ENCODE data around the gene SEPSECS.

The SEPSECS gene

DNA sequence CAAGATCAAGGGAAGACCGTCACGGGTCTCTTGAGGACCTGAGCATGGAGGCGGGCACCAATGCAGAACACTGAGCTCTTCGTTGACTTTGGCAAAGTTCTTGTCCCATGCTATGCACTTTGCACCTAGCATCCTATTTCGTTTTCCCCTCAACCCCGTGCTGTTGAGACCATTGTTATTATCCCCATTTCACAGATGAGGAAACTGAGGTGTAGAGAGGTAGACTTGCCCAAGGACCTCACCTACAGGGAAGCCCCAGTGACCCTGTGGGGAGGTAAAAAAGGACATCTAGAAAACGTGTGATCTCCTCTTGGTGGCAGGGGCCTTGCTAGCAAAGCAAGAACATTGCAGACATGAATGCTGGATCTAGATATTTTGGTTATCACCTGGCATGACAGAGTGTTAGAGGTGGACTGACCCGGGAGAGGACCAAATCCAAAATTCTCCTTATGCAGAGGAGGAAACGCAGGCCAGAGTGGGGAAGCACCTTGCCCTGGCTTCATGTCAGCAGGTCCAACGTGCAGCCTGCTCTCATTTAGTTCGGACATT, 48.5 kb downstream of the SEPSECS start:
- in situ Hi-C loops (cut with HindIII; ENCODE audit: low sequenced_read_pairs), result no loop called here

GRCh38 chr4:25110527-25111329, 49.5 kb downstream of the SEPSECS start:
- in situ Hi-C loops (cut with HindIII; ENCODE audit: low sequenced_read_pairs), result no loop called here

DNA sequence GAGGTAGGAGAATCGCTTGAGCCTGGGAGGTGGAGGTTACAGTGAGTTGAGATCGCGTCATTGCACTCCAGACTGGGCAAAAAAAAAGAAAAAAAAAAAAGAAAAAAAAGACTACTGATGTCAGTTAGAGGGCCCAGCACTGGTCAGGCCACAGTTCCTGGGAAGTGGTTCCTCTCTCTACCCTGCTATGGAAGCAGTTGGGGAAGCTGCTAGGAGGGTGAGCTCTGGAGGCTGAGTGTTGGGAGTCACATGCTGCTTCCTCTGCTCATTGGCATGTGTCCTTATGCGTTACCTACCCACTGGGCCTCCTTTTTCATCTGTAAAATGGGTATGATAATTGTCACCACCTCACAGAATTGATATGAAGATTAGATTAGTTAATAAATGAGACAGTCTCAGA, 50.7 kb downstream of the SEPSECS start:
- in situ Hi-C loops (cut with HindIII; ENCODE audit: low sequenced_read_pairs), result no loop called here

GRCh38 chr4:25108556-25108955, 51.7 kb downstream of the SEPSECS start:
- in situ Hi-C loops (cut with HindIII; ENCODE audit: low sequenced_read_pairs), result no loop called here

- in situ Hi-C loops (cut with HindIII; ENCODE audit: low sequenced_read_pairs), result no loop called here
Measured at GRCh38 chr4:25107827-25108516, 52.3 kb downstream of the SEPSECS start.

DNA sequence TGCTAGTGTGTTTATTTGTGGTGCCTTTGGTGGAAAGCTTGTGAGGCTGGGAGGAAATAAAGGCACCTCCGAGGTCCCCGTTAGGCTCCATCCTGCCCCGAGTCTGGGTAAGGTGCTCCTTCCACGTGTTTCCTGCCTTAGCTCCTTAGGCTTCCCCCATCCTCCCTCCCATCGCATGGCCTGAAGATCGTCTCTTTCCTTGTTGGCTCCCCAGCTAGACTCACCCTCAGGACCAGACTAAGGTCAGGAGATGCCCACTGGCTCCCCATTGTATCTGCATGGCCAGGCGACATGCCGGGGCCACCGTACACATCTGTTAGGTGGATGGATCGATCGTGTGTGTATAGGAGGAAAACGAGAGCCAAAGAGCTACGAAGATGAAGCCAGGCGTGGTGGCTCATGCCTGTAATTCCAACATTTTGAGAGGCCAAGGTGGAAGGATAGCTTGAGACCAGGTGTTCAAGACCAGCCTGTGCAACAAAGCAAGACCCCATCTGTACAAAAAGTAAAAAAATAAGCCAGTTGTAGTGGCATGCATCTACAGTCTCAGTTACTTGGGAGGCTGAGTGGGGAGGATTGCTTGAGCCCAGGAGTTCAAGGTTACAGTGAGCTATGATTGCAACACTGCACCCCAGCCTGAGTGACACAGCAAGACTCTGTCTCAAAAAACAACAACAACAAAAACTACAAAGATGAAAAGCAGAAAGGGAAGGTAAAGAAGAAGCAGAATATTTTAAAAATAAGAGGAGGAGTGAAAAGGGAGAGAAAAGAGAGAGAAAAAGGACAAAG, 53.7 kb downstream of the SEPSECS start:
- in situ Hi-C loops (cut with HindIII; ENCODE audit: low sequenced_read_pairs), result no loop called here

- in situ Hi-C loops (cut with HindIII; ENCODE audit: low sequenced_read_pairs), result no loop called here
Measured at GRCh38 chr4:25104591-25104990, 55.7 kb downstream of the SEPSECS start.

GRCh38 chr4:25103418-25103817, 56.8 kb downstream of the SEPSECS start:
- in situ Hi-C loops (cut with HindIII; ENCODE audit: low sequenced_read_pairs), result no loop called here

DNA sequence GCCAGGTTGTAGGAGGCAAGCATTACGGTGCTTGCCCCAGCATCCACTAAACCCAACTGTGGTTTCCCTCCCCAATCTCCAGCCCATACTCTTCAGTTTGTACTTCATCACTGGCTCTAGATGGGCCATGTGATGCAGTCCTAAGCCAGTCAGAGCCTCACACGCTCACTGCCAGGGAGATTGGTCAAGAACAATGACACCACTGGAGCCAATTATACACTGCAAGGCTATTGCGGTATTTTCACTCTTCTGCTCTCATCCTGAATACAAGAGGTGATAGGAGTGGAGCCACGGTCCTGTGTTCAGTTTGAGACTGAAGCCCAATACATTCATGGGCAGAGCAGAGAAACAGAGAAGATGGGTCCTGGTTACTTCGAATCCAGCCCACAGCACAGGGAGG, 58.4 kb downstream of the SEPSECS start:
- in situ Hi-C loops (cut with HindIII; ENCODE audit: low sequenced_read_pairs), result no loop called here

DNA sequence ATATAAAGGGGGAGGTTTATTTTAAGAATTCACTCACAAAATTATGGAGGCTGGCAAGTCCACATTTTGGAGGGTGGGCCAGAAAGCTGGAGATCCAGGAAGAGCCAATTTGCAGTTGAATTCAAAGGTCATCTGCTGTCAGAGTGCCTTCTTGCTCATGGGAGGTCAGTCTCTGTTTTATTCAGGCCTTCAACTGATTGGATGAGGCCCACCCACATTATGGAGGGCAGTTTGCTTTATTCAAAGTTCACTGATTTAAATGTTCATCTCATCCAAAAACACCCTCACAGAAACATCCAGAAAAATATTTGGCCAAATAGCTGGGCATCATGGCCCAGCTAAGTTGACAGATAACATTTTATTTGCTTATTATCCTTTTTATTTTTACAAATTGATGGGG, 59.5 kb downstream of the SEPSECS start:
- in situ Hi-C loops (cut with HindIII; ENCODE audit: low sequenced_read_pairs), result no loop called here

GRCh38 chr4:25100021-25100555, 60.2 kb downstream of the SEPSECS start:
- in situ Hi-C loops (cut with HindIII; ENCODE audit: low sequenced_read_pairs), result no loop called here

GRCh38 chr4:25098964-25099891, 61.0 kb downstream of the SEPSECS start:
- in situ Hi-C loops (cut with HindIII; ENCODE audit: low sequenced_read_pairs), result no loop called here

DNA sequence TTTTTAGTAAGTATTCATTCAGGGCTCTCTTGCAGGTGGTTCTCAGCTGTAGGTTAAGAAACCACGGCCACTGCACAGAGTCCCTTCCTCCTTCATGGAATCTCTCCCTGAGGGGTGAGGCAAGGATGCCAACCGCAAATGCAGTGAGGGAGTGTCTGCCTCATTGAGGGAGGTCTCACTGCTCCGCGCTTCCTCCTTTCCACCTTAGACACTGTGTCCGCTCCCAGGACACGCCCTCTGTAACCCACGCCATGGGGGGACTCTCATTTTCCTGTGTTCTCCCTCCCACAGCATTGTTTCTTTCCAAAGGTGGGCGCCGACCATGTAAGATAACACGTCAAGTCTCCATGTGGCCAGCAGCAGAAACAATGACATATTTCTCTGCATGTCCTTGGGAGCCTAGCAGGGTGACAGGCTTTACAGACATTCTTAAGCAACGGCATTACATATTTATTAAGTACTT, 63.2 kb downstream of the SEPSECS start:
- in situ Hi-C loops (cut with HindIII; ENCODE audit: low sequenced_read_pairs), result no loop called here

- in situ Hi-C loops (cut with HindIII; ENCODE audit: low sequenced_read_pairs), result no loop called here
Measured at GRCh38 chr4:25096251-25096980, 63.8 kb downstream of the SEPSECS start.

- in situ Hi-C loops (cut with HindIII; ENCODE audit: low sequenced_read_pairs), result no loop called here
Measured at GRCh38 chr4:25095837-25096236, 64.4 kb downstream of the SEPSECS start.

DNA sequence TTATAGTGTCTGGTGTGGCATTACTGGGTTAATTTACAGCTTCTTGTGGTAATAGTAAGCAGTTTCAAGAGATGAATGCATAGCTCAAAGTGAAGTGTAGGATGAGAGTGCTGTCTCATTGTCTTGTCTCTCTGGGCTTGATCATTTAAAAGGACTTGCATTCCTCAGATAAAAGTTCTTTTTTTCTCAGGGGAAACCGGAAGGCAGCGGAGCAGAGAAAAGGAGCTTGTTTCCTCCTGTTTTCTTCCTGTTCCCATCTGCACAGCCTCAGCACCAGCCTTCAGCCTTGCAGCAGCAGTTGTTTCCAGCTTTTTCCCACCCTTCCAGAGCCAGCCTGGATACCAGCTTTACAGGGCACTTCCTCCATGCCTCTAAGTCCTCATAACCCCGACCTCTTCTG, 68.1 kb downstream of the SEPSECS start:
- in situ Hi-C loops (cut with HindIII; ENCODE audit: low sequenced_read_pairs), result no loop called here

- in situ Hi-C loops (cut with HindIII; ENCODE audit: low sequenced_read_pairs), result no loop called here
Measured at GRCh38 chr4:25090516-25090915, 69.7 kb downstream of the SEPSECS start.

- in situ Hi-C loops (cut with HindIII; ENCODE audit: low sequenced_read_pairs), result no loop called here
Measured at GRCh38 chr4:25089051-25089763, 71.0 kb downstream of the SEPSECS start.
